GM21367 (cell line): ENCODE data around the gene CGNL1.

Experiments
- ATAC-seq: cut with Tn5 transposase; IDR thresholded peaks from one replicate; pipeline ENCODE4 v1.9.1; 2021; ENCODE audit not compliant: unreplicated experiment

CGNL1 gene

DNA sequence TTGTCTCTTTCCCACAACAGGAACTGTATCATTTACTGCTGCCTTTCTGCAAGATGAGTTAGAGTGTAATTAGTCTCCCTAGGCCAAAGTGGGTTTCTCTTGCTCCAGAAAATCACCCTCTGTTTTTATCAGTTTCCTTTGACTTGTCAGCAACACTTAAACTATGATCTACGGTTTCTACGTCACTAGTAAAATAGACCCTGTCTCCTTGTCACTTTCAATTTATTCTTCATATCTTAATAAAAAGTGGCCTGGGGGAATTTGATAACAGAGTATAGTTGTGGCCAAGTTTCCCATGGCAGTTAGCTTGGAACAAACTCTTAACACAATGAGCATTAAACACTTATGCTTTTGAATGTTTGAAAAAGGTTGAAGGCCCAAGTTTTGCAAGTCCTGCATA, 79.6 kb downstream of the CGNL1 start:
- no peak for ATAC-seq

DNA sequence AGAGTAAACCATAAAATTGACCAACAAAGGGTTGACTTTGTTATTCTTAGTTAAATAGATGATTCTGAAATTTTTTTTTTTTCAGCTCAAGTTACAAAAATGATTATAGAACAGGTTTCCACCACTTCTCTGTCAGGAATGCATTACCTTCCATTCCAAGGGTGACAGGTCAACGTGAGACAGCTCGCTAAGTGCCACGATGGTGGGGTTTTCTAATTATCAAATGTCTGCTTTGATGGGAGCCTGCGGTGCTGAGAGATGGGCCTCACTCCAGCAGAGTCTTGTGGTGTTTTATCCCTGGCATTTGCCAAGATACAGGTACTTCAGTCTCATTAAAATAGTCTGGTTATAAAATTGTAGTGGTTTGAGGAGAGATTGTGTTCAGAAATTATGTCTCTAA, 80.3 kb downstream of the CGNL1 start:
- ATAC-seq: no peak

DNA sequence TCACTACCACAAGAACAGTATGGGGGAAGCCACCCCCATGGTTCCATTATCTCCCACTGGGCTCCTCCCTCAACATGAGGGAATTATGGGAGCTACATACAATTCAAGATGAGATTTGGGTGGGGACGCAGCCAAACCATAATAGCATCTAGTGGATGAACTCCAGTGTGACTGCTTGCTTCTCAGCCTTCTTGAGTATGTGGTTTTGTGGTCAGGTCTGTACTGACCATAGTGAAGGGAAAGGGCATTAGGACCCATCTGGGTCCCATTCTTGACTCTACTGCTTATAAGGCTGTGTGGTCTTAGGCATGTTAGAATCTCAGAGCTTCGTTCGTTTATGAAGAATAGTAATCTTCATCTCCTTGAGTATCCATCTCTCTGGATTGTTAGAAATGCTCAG, 81.4 kb downstream of the CGNL1 start:
- ATAC-seq: no peak

DNA sequence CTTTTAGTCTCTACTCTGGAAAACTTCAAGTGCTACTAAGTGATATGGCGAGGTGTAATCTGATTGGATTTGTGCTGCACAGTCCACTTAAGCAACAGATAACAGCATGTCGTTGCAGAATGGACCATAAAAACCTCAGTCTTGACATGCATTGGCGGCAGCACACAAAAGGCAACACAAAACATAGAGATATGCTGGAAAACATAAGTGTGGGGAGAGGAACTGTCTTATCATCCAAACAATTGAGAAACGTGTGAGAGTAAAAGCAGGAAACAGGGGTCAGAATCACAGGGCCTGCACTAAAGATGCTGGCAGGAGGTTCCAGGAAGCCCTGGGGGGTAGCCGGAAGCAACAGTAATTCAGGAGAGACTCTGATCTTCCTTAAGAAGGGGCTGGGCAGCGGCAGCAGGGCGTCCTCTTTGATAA, 82.1 kb downstream of the CGNL1 start:
- no peak for ATAC-seq

DNA sequence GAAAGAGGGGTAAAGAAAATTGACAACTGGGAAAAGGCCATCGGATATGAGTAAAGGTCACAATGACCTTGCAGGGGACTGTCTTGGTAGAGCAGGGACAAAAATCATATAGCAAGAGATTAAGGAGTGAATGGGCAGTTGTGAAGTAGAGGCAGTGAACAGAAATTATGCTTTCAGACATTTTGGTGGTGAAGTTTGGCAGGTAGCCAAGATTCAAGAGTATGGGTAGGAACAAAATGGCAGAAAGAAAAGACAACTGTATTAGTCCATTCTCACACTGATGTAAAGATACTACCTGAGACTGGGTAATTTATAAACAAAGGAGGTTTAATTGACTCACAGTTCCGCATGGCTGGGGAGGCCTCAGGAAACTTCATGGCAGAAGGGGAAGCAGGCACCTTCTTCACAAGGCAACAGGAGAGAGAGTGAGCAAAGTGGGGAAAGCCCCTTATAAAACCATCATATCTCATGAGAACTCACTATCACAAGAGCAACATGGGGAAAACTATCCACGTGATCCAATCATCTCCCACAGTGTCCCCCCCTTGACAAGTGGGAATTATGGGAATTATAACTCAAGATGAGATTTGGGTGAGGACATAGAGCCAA, 84.0 kb downstream of the CGNL1 start:
- no peak for ATAC-seq

DNA sequence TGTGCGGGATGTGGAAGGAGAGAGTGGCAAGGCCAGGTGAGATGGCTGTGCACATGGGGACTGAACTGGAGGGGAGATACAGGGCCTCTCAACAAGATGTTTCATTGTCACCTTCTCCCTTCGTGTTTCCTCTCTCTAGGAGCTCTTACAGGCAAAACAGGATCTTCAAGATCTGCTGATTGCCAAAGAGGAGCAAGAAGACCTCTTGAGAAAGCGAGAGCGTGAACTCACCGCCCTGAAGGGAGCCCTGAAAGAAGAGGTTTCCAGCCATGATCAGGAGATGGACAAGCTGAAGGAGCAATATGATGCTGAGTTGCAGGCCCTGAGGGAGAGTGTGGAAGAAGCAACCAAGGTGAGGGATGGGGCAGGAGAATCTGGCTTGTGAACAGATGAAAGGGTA, 85.2 kb downstream of the CGNL1 start:
- ATAC-seq: no peak

DNA sequence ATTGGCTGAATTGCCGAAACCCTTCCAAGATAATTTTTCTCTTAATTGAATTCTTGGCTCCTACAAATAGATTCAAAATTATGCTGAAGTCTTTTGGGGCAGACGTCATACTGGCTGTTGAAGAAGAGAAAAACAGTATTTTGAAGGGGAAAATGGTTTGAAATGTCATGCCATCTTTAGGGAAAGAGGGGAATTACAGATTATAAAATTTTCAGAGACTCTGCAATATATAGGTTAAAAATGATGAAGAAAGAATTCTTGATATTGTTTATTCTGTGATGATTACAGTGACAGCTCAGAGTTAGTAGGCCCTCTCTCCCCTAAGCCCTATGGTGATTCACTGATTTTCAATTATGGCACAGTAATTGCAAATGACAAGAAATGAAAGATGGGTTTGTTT, 86.1 kb downstream of the CGNL1 start:
- ATAC-seq: no peak

DNA sequence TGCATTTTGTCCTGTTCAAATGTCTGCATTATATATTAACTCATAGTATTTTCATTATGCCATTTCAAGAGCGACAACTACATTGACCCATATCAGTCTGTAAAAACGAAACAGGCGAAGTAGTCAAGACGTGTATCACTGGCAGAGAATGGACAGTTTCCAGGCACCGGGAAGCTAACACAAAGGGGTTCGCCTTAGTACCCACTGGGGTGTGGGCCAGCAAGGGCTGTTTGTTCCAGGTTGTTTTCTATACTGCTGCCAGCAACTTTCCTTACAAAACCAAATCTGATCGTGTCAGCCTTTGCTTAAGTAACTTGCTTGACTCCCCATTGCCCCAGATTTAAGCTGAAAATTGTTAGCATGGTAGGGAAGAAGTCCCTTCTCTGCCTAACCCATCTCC, 87.1 kb downstream of the CGNL1 start:
- no peak for ATAC-seq

DNA sequence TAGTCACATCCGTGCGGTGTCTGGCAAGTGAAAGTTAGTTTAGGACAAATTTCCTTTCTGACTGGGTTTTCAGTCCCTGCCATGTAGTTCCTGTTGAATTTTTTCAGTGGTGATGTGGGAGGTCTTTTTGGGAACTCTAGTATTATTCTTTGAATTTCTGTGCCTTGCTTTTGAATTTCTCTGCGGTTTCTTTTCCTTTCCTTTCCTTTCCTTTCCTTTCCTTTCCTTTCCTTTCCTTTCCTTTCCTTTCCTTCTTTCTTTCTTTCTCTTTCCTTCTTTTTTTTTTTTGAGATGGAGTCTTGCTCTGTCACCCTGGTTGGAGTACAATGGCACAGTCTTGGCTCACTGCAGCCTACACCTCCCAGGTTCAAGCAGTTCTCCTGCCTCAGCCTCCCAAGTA, 88.2 kb downstream of the CGNL1 start:
- no peak for ATAC-seq

DNA sequence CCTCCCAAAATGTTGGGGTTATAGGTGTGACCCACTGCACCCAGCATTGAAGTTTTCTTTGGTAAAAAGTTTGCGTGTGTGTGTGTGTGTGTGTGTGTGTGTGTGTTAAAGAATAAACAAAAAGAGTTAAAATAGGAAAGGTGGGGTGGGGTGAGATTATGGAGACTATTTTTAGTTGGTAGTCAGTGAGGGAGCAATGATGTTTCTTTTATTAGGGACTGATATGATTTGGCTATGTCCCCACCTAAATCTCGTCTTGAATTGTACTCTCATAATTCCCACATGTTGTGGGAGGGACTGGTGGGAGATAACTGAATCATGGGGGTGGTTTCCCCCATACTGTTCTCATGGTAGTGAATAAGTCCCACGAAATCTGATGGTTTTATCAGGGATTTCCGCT, 92.2 kb downstream of the CGNL1 start:
- ATAC-seq: no peak

DNA sequence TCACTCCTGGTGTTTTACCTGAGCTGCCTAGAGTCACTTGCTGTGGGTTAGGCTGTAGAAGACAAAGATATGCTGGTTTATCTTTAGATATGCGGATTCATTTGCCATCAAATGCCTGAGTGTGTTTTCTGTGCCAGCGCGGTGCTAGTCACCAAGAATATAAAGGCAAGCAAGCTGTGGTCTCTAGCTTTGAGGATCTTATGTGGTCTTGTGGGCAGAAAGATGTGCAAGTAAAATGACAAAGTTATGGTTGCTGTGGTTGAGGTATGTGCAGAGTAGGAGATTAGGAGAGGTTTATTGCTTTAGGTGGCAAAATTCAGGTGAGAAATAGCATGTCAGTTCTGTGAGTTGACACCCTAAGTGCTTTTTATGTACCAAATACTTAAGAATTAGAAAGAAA, 94.2 kb downstream of the CGNL1 start:
- no peak for ATAC-seq

DNA sequence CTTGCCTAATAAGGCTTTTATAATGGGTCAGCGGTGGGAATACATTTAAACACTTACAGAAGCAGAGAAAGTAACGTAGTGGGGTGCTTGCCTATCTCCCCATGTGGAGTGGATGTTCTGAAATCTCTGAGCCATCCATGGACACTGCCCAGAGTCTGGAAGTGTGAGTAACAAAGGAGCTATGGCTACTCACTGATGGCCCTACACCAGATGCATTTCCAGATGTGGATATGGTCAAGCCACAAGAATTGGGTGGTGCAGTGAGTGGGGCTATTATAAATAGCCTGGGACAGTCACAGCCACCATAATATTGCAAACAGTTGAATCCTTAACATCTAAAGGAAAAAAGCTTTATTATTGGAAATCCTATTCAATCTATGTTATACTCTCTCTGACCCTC, 96.6 kb downstream of the CGNL1 start:
- ATAC-seq: no peak

DNA sequence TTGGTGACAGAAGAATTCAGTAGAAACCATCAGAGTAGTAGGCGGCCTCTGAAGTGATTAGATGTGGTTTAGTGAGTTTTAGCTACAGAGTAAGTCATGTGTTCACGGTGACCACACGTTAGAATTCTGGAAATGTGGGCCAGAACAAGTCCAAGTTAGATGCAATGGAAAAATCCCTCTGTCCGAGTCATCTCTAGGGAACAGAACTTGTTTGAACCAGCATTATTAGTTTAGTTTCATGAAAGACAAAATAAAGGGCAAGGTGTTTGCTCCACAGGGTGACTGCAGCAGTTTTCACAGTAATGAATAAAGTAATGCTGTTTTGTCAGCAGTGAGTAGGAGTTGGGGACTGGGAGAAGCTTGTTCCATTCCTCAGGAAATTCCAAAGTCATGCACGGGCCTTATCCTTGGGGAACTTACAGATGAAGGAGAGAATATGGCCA, 100.2 kb downstream of the CGNL1 start:
- ATAC-seq: no peak

DNA sequence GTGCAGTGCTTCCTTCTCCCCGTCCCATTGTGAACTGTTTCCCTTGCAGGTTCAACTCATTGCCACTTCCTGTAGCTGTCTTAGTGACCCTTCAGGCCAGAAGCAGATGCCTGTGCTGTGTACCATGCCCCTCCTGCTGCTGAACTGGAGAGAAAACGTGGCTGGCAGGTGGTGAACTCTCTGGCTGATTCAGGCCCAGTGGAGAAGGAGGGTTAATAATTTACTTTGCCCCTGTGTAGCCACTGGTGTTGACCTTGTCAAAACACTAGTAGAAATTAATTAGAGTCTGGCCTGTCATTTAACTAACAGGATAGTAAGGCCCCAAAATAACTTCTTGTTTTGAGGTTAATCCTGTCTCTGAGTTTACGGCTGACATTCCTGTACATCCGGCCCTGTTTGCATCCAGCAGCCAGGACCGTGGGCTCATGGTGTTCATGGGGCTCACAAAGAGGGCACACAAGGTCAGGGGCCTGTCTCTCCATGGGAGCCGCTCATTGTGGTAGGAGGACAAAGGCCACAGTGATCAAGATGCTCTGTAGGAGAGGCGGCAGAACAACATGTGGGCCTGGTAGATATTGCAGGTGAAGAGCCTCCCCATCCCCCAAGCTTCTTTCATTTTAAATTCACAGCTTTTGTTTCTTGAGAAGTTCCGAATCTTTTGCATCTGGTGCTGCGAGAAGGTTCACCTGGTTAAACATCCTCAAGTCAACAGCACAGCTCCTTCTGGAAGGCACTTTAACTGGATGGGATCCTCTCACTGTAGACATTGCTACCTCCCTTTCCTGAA, 101.6 kb downstream of the CGNL1 start:
- no peak for ATAC-seq

DNA sequence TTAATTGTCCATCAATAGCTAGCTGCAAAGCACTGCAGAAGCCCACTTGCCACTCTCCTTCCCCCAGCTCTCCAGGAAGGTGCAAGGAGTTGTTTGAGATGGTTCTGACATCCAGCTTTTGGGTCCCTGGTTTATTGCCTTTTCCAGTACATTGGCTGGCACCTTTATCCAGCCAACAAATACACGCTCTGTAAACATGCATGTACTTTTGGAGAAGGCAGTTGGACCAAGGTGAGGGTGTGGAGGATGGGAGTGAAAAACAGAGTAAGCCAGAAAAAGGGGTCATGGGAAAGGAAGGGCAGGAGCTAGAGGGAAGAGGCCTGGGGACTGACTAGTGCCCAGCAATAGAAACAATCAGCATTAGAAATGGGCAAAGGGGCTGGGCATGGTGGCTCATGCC, 102.7 kb downstream of the CGNL1 start:
- no peak for ATAC-seq

DNA sequence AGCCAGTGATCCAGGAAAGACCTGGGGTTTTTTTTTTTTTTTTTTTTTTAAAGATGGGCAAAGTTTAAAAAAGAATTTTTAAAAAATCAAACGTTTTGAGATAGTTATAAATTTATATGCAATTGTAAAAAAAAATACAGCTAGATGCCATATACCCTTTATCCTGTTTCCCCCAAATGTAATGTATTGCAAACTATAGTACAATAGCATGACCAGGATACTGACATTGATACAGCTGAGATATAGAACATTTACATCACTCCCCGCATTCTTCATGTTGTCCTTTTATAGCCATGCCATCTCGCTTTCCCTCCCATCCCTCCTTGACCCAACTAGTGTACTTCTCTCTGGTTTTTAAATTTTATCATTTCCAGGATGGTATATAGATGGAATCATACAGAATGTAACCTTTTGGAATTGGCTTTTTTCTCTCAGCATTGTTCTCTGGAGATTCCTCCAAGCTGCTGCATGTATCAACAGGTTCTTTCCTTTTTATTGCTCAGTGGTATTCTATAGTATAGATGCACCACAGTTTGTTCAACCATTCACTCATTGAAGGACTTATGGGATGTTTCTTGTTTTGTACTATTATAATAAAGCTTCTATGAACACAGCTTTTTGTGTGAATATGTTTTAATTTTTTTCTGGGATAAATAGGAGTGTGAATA, 104.9 kb downstream of the CGNL1 start:
- no peak for ATAC-seq

DNA sequence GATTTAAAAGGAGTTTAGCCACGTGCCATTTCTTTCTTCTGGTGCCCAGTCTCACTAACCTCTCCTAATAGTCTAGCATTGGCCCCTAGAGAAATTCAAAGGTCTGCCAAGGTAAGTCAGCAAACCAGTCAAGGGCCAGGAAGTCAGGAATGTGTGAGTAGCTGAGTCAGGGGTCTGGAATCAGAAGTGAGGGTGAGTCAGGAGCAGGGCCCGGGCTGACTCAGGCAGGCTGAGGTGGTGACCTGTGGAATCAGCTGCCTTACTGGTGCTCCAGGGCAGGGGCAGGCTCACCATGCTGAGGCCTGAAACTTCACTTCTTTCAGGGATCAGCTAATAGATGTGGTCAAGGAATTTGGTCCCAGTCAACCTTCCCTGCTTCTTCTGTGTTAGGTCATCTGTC, 109.6 kb downstream of the CGNL1 start:
- no peak for ATAC-seq

DNA sequence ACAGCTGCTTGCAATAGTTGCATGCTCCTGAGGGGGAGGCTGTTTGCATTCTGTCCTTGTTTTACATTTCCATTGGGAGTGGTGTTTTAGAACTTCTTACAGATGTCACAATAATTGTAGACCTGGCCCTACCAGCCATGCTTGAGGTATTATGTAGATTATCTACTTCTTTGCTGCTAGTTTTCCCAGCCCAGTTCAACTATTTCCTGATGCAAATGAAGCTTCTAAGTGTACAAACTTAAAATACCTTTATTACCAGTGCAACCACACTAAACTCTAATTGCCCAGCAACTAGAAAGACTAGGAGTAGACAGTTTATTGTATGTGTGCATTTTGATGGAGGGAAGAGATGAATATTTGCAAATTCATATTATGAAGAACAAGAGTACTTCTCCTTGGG, 110.5 kb downstream of the CGNL1 start:
- ATAC-seq: no peak

DNA sequence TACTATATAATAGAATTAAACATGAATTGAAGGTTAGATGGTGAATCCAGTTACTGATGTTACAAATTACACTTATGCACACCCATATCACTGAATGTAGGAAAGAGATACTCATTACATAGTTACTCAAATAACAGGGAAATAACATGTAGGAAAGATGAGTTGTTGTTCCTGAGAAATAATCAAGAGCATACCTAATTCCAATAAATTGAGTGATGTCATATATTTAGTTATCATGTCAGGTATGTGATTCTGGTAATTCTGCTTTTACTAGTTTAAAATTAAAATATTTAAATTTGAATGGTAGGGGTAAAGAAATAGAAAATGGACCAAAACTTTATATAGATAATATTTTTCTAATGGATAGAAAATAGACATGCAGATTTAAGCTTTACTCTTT, 112.8 kb downstream of the CGNL1 start:
- no peak for ATAC-seq

DNA sequence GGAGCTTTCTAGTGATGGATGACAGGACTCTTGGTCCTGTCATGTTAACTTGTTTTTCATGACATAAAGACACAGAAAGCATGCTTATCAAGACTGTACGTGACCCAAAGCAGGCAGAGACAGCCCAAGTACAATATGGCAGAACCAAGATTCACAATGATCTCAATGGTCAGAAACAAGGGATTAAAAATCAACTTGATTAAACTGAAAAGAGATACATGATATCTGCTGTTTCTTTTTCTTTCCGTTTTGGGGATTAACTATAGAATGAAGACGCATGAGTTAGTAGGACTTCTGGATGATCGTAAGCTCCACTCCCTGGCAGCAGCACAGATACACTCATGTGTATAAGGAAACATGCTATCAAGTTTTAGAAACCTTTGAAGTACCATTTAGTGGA, 117.0 kb downstream of the CGNL1 start:
- ATAC-seq: no peak

DNA sequence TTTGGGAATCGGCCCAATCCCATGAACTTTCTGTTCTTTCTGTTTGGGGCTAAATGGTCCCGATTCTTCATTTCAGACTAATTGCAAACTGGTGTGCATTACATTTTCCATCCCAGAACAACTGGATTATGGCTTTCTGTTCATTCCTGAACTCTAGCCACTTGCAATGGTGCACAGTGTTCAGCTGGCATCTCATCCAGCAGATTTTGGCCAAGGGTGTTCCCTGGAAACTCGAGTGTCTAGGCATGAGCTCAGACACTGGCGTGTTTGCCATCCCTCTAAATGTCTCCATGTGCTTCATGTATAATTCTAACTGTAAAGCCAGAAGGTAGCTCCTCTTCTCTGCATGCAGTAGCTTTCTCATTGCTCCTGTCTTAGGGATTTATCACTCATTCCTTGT, 118.3 kb downstream of the CGNL1 start:
- ATAC-seq: no peak

DNA sequence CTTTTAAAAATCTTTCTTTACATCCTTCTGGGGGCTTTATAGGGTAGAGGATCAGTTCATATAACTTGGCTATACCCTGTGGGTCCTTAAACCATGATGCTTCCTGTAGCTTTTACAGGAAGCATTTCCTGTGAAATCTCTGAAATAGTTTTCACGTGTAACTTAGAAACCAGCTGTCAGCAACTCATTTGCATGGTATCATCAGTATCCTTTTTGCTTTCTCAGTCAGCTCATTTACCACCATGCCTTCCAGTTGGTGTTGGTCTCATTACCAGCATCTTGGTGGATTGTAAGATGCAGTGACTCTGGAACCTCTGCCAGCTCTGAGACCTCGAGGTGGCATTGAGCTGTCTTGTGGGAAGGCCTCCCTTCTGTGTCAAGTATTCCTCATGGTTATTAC, 118.7 kb downstream of the CGNL1 start:
- ATAC-seq: no peak
